ENCODE data around the gene NRCAM. TPM values are rescaled to one million over a fixed set of nuclear protein-coding genes. Genes with fewer than 3 reads are reported as not detected.

Gene NRCAM
- total and polyA plus RNA-seq, 3 experiments from 2014 or later, result 0.27 to 1.1 (median 0.74) TPM

GRCh38 chr7:108488768-108489538, 32.7 kb upstream of the NRCAM start:
- Histone ChIP-seq H3K4me3 (ENCODE audit: low read length) (no peak overlapping the region), H3K4me1 (ENCODE audit: insufficient read depth, low read length) (no peaks in the 10 kb centered on the region), H3K27me3 (ENCODE audit: insufficient read depth, low read length, poor library complexity, severe bottlenecking) (no peaks in the 10 kb centered on the region), H3K9me3 (ENCODE audit: low read length) (no peaks in the 10 kb centered on the region), H3K36me3 (ENCODE audit: insufficient read depth, low read length) (peaks cover 9% of the 10 kb centered on the region), H3K27ac (ENCODE audit: low read depth, low read length) (no peak overlapping the region)
- Mint-ChIP-seq H3K4me3 (no peak overlapping the region), H3K36me3 (peaks cover 15 to 63% (median 15%) of the 10 kb centered on the region in 3 donors), H3K4me1 (no peaks in the 10 kb centered on the region), H3K9me3 (no peaks in the 10 kb centered on the region), H3K27ac (no peak overlapping the region), H3K27me3 (no peaks in the 10 kb centered on the region)
- ChIA-PET CTCF (no interaction called here), POLR2A (no interaction called here)
- no peak for DNase-seq

GRCh38 chr7:108487646-108488045, 31.4 kb upstream of the NRCAM start:
- H3K36me3 Mint-ChIP-seq, result peaks cover 11 to 67% (median 15%) of the 10 kb centered on the region in 3 donors
- H3K9me3 Mint-ChIP-seq, result no peaks in the 10 kb centered on the region
- CTCF ChIA-PET, result interaction anchor here (0.7 kb wide), 1 partner anchor 10 kb away, joined by 3 read pairs; no protein-coding TSS in a partner anchor

GRCh38 chr7:108486291-108486966, 30.2 kb upstream of the NRCAM start:
- no peak overlapping the region for H3K27ac ChIP-seq (ENCODE audit: low read depth, low read length)
- Mint-ChIP-seq H3K4me3 (no peak overlapping the region), H3K27me3 (no peaks in the 10 kb centered on the region), H3K27ac (no peak overlapping the region), H3K4me1 (no peaks in the 10 kb centered on the region), H3K9me3 (no peaks in the 10 kb centered on the region), H3K36me3 (peaks cover 10 to 66% (median 11%) of the 10 kb centered on the region in 3 donors)
- H3K9me3 ChIP-seq (ENCODE audit: low read length), result no peaks in the 10 kb centered on the region
- ChIA-PET CTCF (interaction anchor here (1.0 kb wide), 1 partner anchor 11 kb away, joined by 5 read pairs; no protein-coding TSS in a partner anchor), POLR2A (no interaction called here)
- peaks cover 9% of the 10 kb centered on the region for H3K36me3 ChIP-seq (ENCODE audit: insufficient read depth, low read length)
- H3K4me3 ChIP-seq (ENCODE audit: low read length), result no peak overlapping the region
- H3K27me3 ChIP-seq (ENCODE audit: insufficient read depth, low read length, poor library complexity, severe bottlenecking), result no peaks in the 10 kb centered on the region
- no peak for DNase-seq
- H3K4me1 ChIP-seq (ENCODE audit: insufficient read depth, low read length), result no peaks in the 10 kb centered on the region

More at GRCh38 chr7:108487646-108488045, 31.4 kb upstream of the NRCAM start:
- DNase-seq, result no peak
- Mint-ChIP-seq H3K27me3 (no peaks in the 10 kb centered on the region), H3K27ac (no peak overlapping the region), H3K4me1 (no peaks in the 10 kb centered on the region), H3K4me3 (no peak overlapping the region)
- H3K27ac ChIP-seq (ENCODE audit: low read depth, low read length), result no peak overlapping the region
- POLR2A ChIA-PET, result no interaction called here
- no peaks in the 10 kb centered on the region for H3K9me3 ChIP-seq (ENCODE audit: low read length)
- no peaks in the 10 kb centered on the region for H3K4me1 ChIP-seq (ENCODE audit: insufficient read depth, low read length)
- peaks cover 9% of the 10 kb centered on the region for H3K36me3 ChIP-seq (ENCODE audit: insufficient read depth, low read length)
- H3K27me3 ChIP-seq (ENCODE audit: insufficient read depth, low read length, poor library complexity, severe bottlenecking), result no peaks in the 10 kb centered on the region
- no peak overlapping the region for H3K4me3 ChIP-seq (ENCODE audit: low read length)

- CTCF ChIA-PET, result interaction anchor here (1.8 kb wide), 1 partner anchor 13 kb away, joined by 7 read pairs; no protein-coding TSS in a partner anchor
- Histone ChIP-seq H3K4me3 (ENCODE audit: low read length) (no peak overlapping the region), H3K36me3 (ENCODE audit: insufficient read depth, low read length) (peaks cover 9% of the 10 kb centered on the region), H3K4me1 (ENCODE audit: insufficient read depth, low read length) (no peaks in the 10 kb centered on the region), H3K9me3 (ENCODE audit: low read length) (no peaks in the 10 kb centered on the region), H3K27ac (ENCODE audit: low read depth, low read length) (no peak overlapping the region), H3K27me3 (ENCODE audit: insufficient read depth, low read length, poor library complexity, severe bottlenecking) (no peaks in the 10 kb centered on the region)
- Mint-ChIP-seq H3K4me1 (no peaks in the 10 kb centered on the region), H3K36me3 (peaks cover 8 to 62% (median 14%) of the 10 kb centered on the region in 3 donors), H3K9me3 (no peaks in the 10 kb centered on the region), H3K27ac (no peak overlapping the region), H3K27me3 (no peaks in the 10 kb centered on the region), H3K4me3 (no peak overlapping the region)
- no peak for DNase-seq
- POLR2A ChIA-PET, result no interaction called here
Measured at GRCh38 chr7:108484137-108484536, 27.9 kb upstream of the NRCAM start.

GRCh38 chr7:108480311-108480710, 24.1 kb upstream of the NRCAM start:
- H3K27ac ChIP-seq (ENCODE audit: low read depth, low read length), result no peak overlapping the region
- no peaks in the 10 kb centered on the region for H3K27me3 ChIP-seq (ENCODE audit: insufficient read depth, low read length, poor library complexity, severe bottlenecking)
- no peaks in the 10 kb centered on the region for H3K4me1 ChIP-seq (ENCODE audit: insufficient read depth, low read length)
- H3K9me3 ChIP-seq (ENCODE audit: low read length), result no peaks in the 10 kb centered on the region
- peaks cover 14 to 72% (median 36%) of the 10 kb centered on the region in 3 donors for H3K36me3 Mint-ChIP-seq
- no peaks in the 10 kb centered on the region for H3K9me3 Mint-ChIP-seq
- no peak overlapping the region for H3K4me3 ChIP-seq (ENCODE audit: low read length)
- H3K36me3 ChIP-seq (ENCODE audit: insufficient read depth, low read length), result no peaks in the 10 kb centered on the region
- no peaks in the 10 kb centered on the region for H3K27me3 Mint-ChIP-seq
- H3K4me1 Mint-ChIP-seq, result no peaks in the 10 kb centered on the region
- ChIA-PET POLR2A (no interaction called here), CTCF (no interaction called here)
- no peak overlapping the region for H3K27ac Mint-ChIP-seq
- no peak for DNase-seq
- no peak overlapping the region for H3K4me3 Mint-ChIP-seq

- Mint-ChIP-seq H3K36me3 (peaks cover 9 to 72% (median 37%) of the 10 kb centered on the region in 3 donors), H3K4me1 (no peaks in the 10 kb centered on the region), H3K4me3 (no peak overlapping the region), H3K27me3 (no peaks in the 10 kb centered on the region), H3K9me3 (no peaks in the 10 kb centered on the region), H3K27ac (peak overlapping the region in 1 of 8 donors; percentile 26)
- Histone ChIP-seq H3K4me3 (ENCODE audit: low read length) (no peak overlapping the region), H3K36me3 (ENCODE audit: insufficient read depth, low read length) (no peaks in the 10 kb centered on the region), H3K4me1 (ENCODE audit: insufficient read depth, low read length) (no peaks in the 10 kb centered on the region), H3K27me3 (ENCODE audit: insufficient read depth, low read length, poor library complexity, severe bottlenecking) (no peaks in the 10 kb centered on the region), H3K9me3 (ENCODE audit: low read length) (no peaks in the 10 kb centered on the region), H3K27ac (ENCODE audit: low read depth, low read length) (no peak overlapping the region)
- CTCF ChIA-PET, result no interaction called here
- no peak for DNase-seq
- POLR2A ChIA-PET, result no interaction called here
Measured at GRCh38 chr7:108479751-108480150, 23.5 kb upstream of the NRCAM start.

- POLR2A ChIA-PET, result no interaction called here
- Mint-ChIP-seq H3K4me1 (no peaks in the 10 kb centered on the region), H3K36me3 (peaks cover 9 to 73% (median 37%) of the 10 kb centered on the region in 3 donors), H3K9me3 (no peaks in the 10 kb centered on the region), H3K4me3 (no peak overlapping the region), H3K27ac (no peak overlapping the region), H3K27me3 (no peaks in the 10 kb centered on the region)
- no peaks in the 10 kb centered on the region for H3K27me3 ChIP-seq (ENCODE audit: insufficient read depth, low read length, poor library complexity, severe bottlenecking)
- CTCF ChIA-PET, result no interaction called here
- H3K27ac ChIP-seq (ENCODE audit: low read depth, low read length), result no peak overlapping the region
- H3K4me3 ChIP-seq (ENCODE audit: low read length), result no peak overlapping the region
- no peaks in the 10 kb centered on the region for H3K9me3 ChIP-seq (ENCODE audit: low read length)
- no peaks in the 10 kb centered on the region for H3K36me3 ChIP-seq (ENCODE audit: insufficient read depth, low read length)
- H3K4me1 ChIP-seq (ENCODE audit: insufficient read depth, low read length), result no peaks in the 10 kb centered on the region
- no peak for DNase-seq
Measured at GRCh38 chr7:108479118-108479517, 22.9 kb upstream of the NRCAM start.

- peaks cover 0 to 4% of the 10 kb centered on the region in 2 donors for H3K27me3 Mint-ChIP-seq
- DNase-seq, result no peak
- Histone ChIP-seq H3K9me3 (ENCODE audit: low read length) (no peaks in the 10 kb centered on the region), H3K27ac (ENCODE audit: low read depth, low read length) (no peak overlapping the region), H3K4me1 (ENCODE audit: insufficient read depth, low read length) (peaks cover 15% of the 10 kb centered on the region), H3K36me3 (ENCODE audit: insufficient read depth, low read length) (no peaks in the 10 kb centered on the region), H3K4me3 (ENCODE audit: low read length) (no peak overlapping the region), H3K27me3 (ENCODE audit: insufficient read depth, low read length, poor library complexity, severe bottlenecking) (no peaks in the 10 kb centered on the region)
- H3K27ac Mint-ChIP-seq, result no peak overlapping the region
- peaks cover 0 to 9% (median 3%) of the 10 kb centered on the region in 3 donors for H3K36me3 Mint-ChIP-seq
- H3K4me3 Mint-ChIP-seq, result no peak overlapping the region
- ChIA-PET CTCF (interaction anchor here (1.0 to 1.9 kb wide), 3 partner anchors 12 to 1005 kb away, joined by 3 to 6 read pairs (median 4); partner anchors contain the start of gene NRCAM), POLR2A (no interaction called here)
- H3K4me1 Mint-ChIP-seq, result peaks cover 2 to 12% (median 8%) of the 10 kb centered on the region in 3 donors
- H3K9me3 Mint-ChIP-seq, result no peaks in the 10 kb centered on the region
Measured at GRCh38 chr7:108468246-108468645, 12.0 kb upstream of the NRCAM start.

Measured in CD8-positive, alpha-beta memory T cell (primary cell).